OCI-LY3 (cell line): ENCODE data around the gene PHF21B.

Source experiments
- H2AFZ ChIP-seq: fragments of 200-600, 300-600 bp; shearing (Covaris generic); 2 replicates; pipeline ENCODE4 v1.6.0; 2014; ENCODE audit warnings: antibody characterized with exemption, low read depth, low read length
- H3K27ac ChIP-seq: fragments of 200-600, 300-600 bp; sonication (generic); 2 replicates; pipeline ENCODE4 v1.5.1; 2014; ENCODE audit warnings: mild to moderate bottlenecking, low read length, moderate library complexity, mixed read lengths
- H3K27me3 ChIP-seq: fragments of 200-600, 300-600 bp; sonication (generic); 2 replicates; pipeline ENCODE4 v1.6.1; 2014; ENCODE audit warnings: low read depth, low read length, mixed read lengths
- H3K36me3 ChIP-seq: fragments of 200-600, 300-600 bp; sonication (generic); replicated peaks from 2 replicates; pipeline ENCODE3; 2014; ENCODE audit warnings: low read depth, low read length, mixed read lengths
- H3K4me1 ChIP-seq: fragments of 300-600, 200-600 bp; sonication (generic); 2 replicates; pipeline ENCODE4 v1.6.1; 2014; ENCODE audit warnings: low read length, mixed read lengths
- H3K4me2 ChIP-seq: fragments of 200-600, 300-600 bp; sonication (generic); 2 replicates; pipeline ENCODE4 v1.6.1; 2014; ENCODE audit warnings: low read length, mixed read lengths
- H3K4me3 ChIP-seq: fragments of 300-600, 200-600 bp; sonication (generic); 2 replicates; pipeline ENCODE4 v1.5.1; 2014; ENCODE audit warnings: antibody characterized with exemption, mild to moderate bottlenecking, low read length, moderate library complexity
- H3K79me2 ChIP-seq: fragments of 300-600, 200-600 bp; shearing (Covaris generic); 2 replicates; pipeline ENCODE4 v1.6.1; 2014; ENCODE audit warnings: mild to moderate bottlenecking, low read length, mixed read lengths
- H3K9ac ChIP-seq: fragments of 300-600, 200-600 bp; shearing (Covaris generic); 2 replicates; pipeline ENCODE4 v1.6.0; 2014; ENCODE audit warnings: mild to moderate bottlenecking, low read length, moderate library complexity
- H3K9me3 ChIP-seq: fragments of 200-600, 300-600 bp; shearing (Covaris generic); 2 replicates; pipeline ENCODE4 v1.6.1; 2014; ENCODE audit warnings: low read length, mixed read lengths; ENCODE audit not compliant: insufficient read depth
- H4K20me1 ChIP-seq: fragments of 200-600, 300-600 bp; sonication (generic); 2 replicates; pipeline ENCODE4 v1.6.1; 2016; ENCODE audit warnings: low read length, mixed read lengths; ENCODE audit not compliant: insufficient read depth
- CTCF ChIP-seq: fragments of 200-600, 300-600 bp; sonication (generic); IDR thresholded peaks from 2 replicates; pipeline ENCODE4 v1.5.1; 2014; ENCODE audit warnings: antibody characterized with exemption, low read length, low read depth
- EZH2phosphoT487 ChIP-seq: fragments of 200-600 bp; shearing (Covaris generic); IDR thresholded peaks from 2 replicates; pipeline ENCODE4 v1.6.1; 2018; ENCODE audit warnings: antibody characterized with exemption, mixed run types, low read depth

PHF21B gene

GRCh38 chr22:44846726-44847275, 163.0 kb downstream of the PHF21B start:
- Histone ChIP-seq H3K27ac (no peak overlapping the region), H3K79me2 (no peaks in the 10 kb centered on the region), H2AFZ (no peak overlapping the region), H3K27me3 (peaks cover 3% of the 10 kb centered on the region; the same call in 1 of the 2 replicates), H4K20me1 (no peaks in the 10 kb centered on the region), H3K4me3 (no peak overlapping the region), H3K36me3 (no peaks in the 10 kb centered on the region), H3K4me1 (no peaks in the 10 kb centered on the region; the same call in 1 of the 2 replicates), H3K9me3 (no peaks in the 10 kb centered on the region), H3K9ac (no peak overlapping the region), H3K4me2 (no peak overlapping the region)
- TF ChIP-seq CTCF = no peak
- TF ChIP-seq EZH2phosphoT487 = no peak

- H3K4me3 ChIP-seq = no peak overlapping the region
- H3K9ac ChIP-seq = no peak overlapping the region
- H3K9me3 ChIP-seq = no peaks in the 10 kb centered on the region
- H4K20me1 ChIP-seq = no peaks in the 10 kb centered on the region
- no peaks in the 10 kb centered on the region for H3K36me3 ChIP-seq
- H3K4me1 ChIP-seq = no peaks in the 10 kb centered on the region; the same call in 1 of the 2 replicates
- H3K79me2 ChIP-seq = no peaks in the 10 kb centered on the region
- H3K27ac ChIP-seq = no peak overlapping the region
- H3K4me2 ChIP-seq = no peak overlapping the region
- TF ChIP-seq CTCF = no peak
- no peak for TF ChIP-seq EZH2phosphoT487
- peaks cover 3% of the 10 kb centered on the region; the same call in 1 of the 2 replicates for H3K27me3 ChIP-seq
- H2AFZ ChIP-seq = no peak overlapping the region
Observed at GRCh38 chr22:44845796-44846720, 163.7 kb downstream of the PHF21B start.

- Histone ChIP-seq H4K20me1 (no peaks in the 10 kb centered on the region), H3K9ac (no peak overlapping the region), H3K36me3 (no peaks in the 10 kb centered on the region), H3K79me2 (no peaks in the 10 kb centered on the region), H3K27me3 (peaks cover 3% of the 10 kb centered on the region; the same call in 1 of the 2 replicates), H3K4me3 (no peak overlapping the region), H3K4me1 (no peaks in the 10 kb centered on the region; the same call in 1 of the 2 replicates), H3K4me2 (no peak overlapping the region), H2AFZ (no peak overlapping the region), H3K27ac (no peak overlapping the region), H3K9me3 (no peaks in the 10 kb centered on the region)
- TF ChIP-seq EZH2phosphoT487 (no peak), CTCF (no peak)
Observed at GRCh38 chr22:44845191-44845590, 164.6 kb downstream of the PHF21B start.

- no peaks in the 10 kb centered on the region for H3K79me2 ChIP-seq
- peaks cover 7% of the 10 kb centered on the region; the same call in 1 of the 2 replicates for H3K27me3 ChIP-seq
- no peaks in the 10 kb centered on the region for H3K9me3 ChIP-seq
- no peaks in the 10 kb centered on the region for H4K20me1 ChIP-seq
- H3K27ac ChIP-seq = no peak overlapping the region
- no peaks in the 10 kb centered on the region for H3K36me3 ChIP-seq
- TF ChIP-seq EZH2phosphoT487 (no peak), CTCF (no peak)
- H2AFZ ChIP-seq = no peak overlapping the region
- peaks cover 2% of the 10 kb centered on the region for H3K4me1 ChIP-seq
- H3K4me2 ChIP-seq = no peak overlapping the region
- H3K9ac ChIP-seq = no peak overlapping the region
- H3K4me3 ChIP-seq = no peak overlapping the region
Observed at GRCh38 chr22:44842417-44842816, 167.4 kb downstream of the PHF21B start.
